Measurements from ENCODE around the gene PDE6A.
"Not testable (repeated sequence)": the region's sequence is repeated elsewhere in the genome, so short reads cannot be mapped to it uniquely, and the experiment has no call there.

The PDE6A gene

GRCh38 chr5:149859746-149860145 is 84.8 kb downstream of the PDE6A start:
- Histone ChIP-seq H3K9ac (ENCODE audit: low read depth, low read length, poor library complexity, severe bottlenecking) (no peak overlapping the region), H3K27me3 (ENCODE audit: insufficient read depth, low read length, poor library complexity, severe bottlenecking) (no peaks in the 10 kb centered on the region), H3K4me3 (ENCODE audit: low read length, poor library complexity, severe bottlenecking) (no peak overlapping the region), H3K36me3 (ENCODE audit: insufficient read depth, low read length) (no peaks in the 10 kb centered on the region), H3K4me1 (ENCODE audit: insufficient read depth, low read length, poor library complexity, severe bottlenecking) (peaks cover 3% of the 10 kb centered on the region), H3K79me2 (ENCODE audit: insufficient read depth, low read length) (no peaks in the 10 kb centered on the region), H3K4me2 (ENCODE audit: low read depth, low read length, poor library complexity, severe bottlenecking) (no peak overlapping the region), H3K9me3 (ENCODE audit: insufficient read depth, low read depth, low read length) (no peaks in the 10 kb centered on the region), H4K20me1 (ENCODE audit: insufficient read depth, low read length, poor library complexity, severe bottlenecking) (no peaks in the 10 kb centered on the region), H2AFZ (ENCODE audit: low read length) (no peak overlapping the region), H3K9me2 (replicated peaks; ENCODE audit: low read depth, low read length) (no peaks in the 10 kb centered on the region), H3F3A (ENCODE audit: low read depth) (no peaks in the 10 kb centered on the region)
- no peak for TF ChIP-seq CTCF (conservative IDR thresholded peaks at IDR 0.05; ENCODE audit: low read length)
- no peak for TF ChIP-seq EZH2phosphoT487 (IDR thresholded peaks at IDR 0.05; ENCODE audit: borderline replicate concordance)

GRCh38 chr5:149858481-149858880 is 86.1 kb downstream of the PDE6A start:
- not testable (repeated sequence) for H3K79me2 ChIP-seq (ENCODE audit: insufficient read depth, low read length); H3K36me3 ChIP-seq (ENCODE audit: insufficient read depth, low read length); H3F3A ChIP-seq (ENCODE audit: low read depth); H3K9me2 ChIP-seq (replicated peaks; ENCODE audit: low read depth, low read length); H3K27me3 ChIP-seq (ENCODE audit: insufficient read depth, low read length, poor library complexity, severe bottlenecking); H3K4me1 ChIP-seq (ENCODE audit: insufficient read depth, low read length, poor library complexity, severe bottlenecking); H3K9me3 ChIP-seq (ENCODE audit: insufficient read depth, low read depth, low read length); H3K4me3 ChIP-seq (ENCODE audit: low read length, poor library complexity, severe bottlenecking); H2AFZ ChIP-seq (ENCODE audit: low read length); H3K9ac ChIP-seq (ENCODE audit: low read depth, low read length, poor library complexity, severe bottlenecking); H3K4me2 ChIP-seq (ENCODE audit: low read depth, low read length, poor library complexity, severe bottlenecking); H4K20me1 ChIP-seq (ENCODE audit: insufficient read depth, low read length, poor library complexity, severe bottlenecking)

GRCh38 chr5:149857499-149857898 is 87.1 kb downstream of the PDE6A start:
- H3K9ac ChIP-seq (ENCODE audit: low read depth, low read length, poor library complexity, severe bottlenecking), result no peak overlapping the region
- no peaks in the 10 kb centered on the region for H4K20me1 ChIP-seq (ENCODE audit: insufficient read depth, low read length, poor library complexity, severe bottlenecking)
- H3K9me2 ChIP-seq (replicated peaks; ENCODE audit: low read depth, low read length), result no peaks in the 10 kb centered on the region
- no peaks in the 10 kb centered on the region for H3K27me3 ChIP-seq (ENCODE audit: insufficient read depth, low read length, poor library complexity, severe bottlenecking)
- TF ChIP-seq EZH2phosphoT487 (IDR thresholded peaks at IDR 0.05; ENCODE audit: borderline replicate concordance) (no peak), CTCF (conservative IDR thresholded peaks at IDR 0.05; ENCODE audit: low read length) (no peak)
- no peaks in the 10 kb centered on the region for H3K9me3 ChIP-seq (ENCODE audit: insufficient read depth, low read depth, low read length)
- H3K4me1 ChIP-seq (ENCODE audit: insufficient read depth, low read length, poor library complexity, severe bottlenecking), result peaks cover 3% of the 10 kb centered on the region
- no peaks in the 10 kb centered on the region for H3F3A ChIP-seq (ENCODE audit: low read depth)
- H3K79me2 ChIP-seq (ENCODE audit: insufficient read depth, low read length), result no peaks in the 10 kb centered on the region
- no peak overlapping the region for H2AFZ ChIP-seq (ENCODE audit: low read length)
- H3K36me3 ChIP-seq (ENCODE audit: insufficient read depth, low read length), result no peaks in the 10 kb centered on the region
- H3K4me2 ChIP-seq (ENCODE audit: low read depth, low read length, poor library complexity, severe bottlenecking), result no peak overlapping the region
- H3K4me3 ChIP-seq (ENCODE audit: low read length, poor library complexity, severe bottlenecking), result no peak overlapping the region

DNA sequence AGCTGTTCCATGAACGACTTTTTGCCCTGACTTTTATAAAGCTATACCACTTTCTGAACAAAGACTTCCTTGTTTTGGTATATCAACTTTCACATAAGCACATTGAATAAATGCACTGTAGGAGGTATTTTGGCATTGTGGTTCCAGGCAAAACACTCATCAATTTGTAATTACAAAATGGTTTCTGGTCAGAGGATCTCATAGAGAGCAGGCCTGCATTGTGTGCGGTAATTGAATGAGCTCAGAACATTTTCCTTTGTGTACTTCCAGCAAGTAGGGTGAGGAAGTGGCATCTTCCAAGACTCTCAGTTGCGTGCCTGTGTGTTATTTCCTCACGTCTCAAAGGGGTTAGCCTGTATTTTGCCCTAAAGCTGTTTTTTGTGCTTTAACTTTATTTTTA is 89.2 kb downstream of the PDE6A start:
- H3K27me3 ChIP-seq (ENCODE audit: insufficient read depth, low read length, poor library complexity, severe bottlenecking), result no peaks in the 10 kb centered on the region
- H3K4me2 ChIP-seq (ENCODE audit: low read depth, low read length, poor library complexity, severe bottlenecking), result no peak overlapping the region
- no peaks in the 10 kb centered on the region for H4K20me1 ChIP-seq (ENCODE audit: insufficient read depth, low read length, poor library complexity, severe bottlenecking)
- no peaks in the 10 kb centered on the region for H3K4me1 ChIP-seq (ENCODE audit: insufficient read depth, low read length, poor library complexity, severe bottlenecking)
- no peak overlapping the region for H3K9ac ChIP-seq (ENCODE audit: low read depth, low read length, poor library complexity, severe bottlenecking)
- no peaks in the 10 kb centered on the region for H3F3A ChIP-seq (ENCODE audit: low read depth)
- TF ChIP-seq EZH2phosphoT487 (IDR thresholded peaks at IDR 0.05; ENCODE audit: borderline replicate concordance) (no peak), CTCF (conservative IDR thresholded peaks at IDR 0.05; ENCODE audit: low read length) (no peak)
- no peak overlapping the region for H3K4me3 ChIP-seq (ENCODE audit: low read length, poor library complexity, severe bottlenecking)
- H3K9me2 ChIP-seq (replicated peaks; ENCODE audit: low read depth, low read length), result no peaks in the 10 kb centered on the region
- no peaks in the 10 kb centered on the region for H3K79me2 ChIP-seq (ENCODE audit: insufficient read depth, low read length)
- H3K36me3 ChIP-seq (ENCODE audit: insufficient read depth, low read length), result no peaks in the 10 kb centered on the region
- H2AFZ ChIP-seq (ENCODE audit: low read length), result no peak overlapping the region
- no peaks in the 10 kb centered on the region for H3K9me3 ChIP-seq (ENCODE audit: insufficient read depth, low read depth, low read length)

All from Loucy (cell line).